Tibial nerve (tissue), 4 donors: ENCODE measurements around the gene ATP5MC2.

Source experiments
- CTCF ChIP-seq, 5 experiments: fragments of 200-600 bp in 3 of 5; fragments of 450-650 bp in 2 of 5; sonication (generic) in 3 of 5; IDR thresholded peaks; one replicate each; pipeline ENCODE4 v1.5.1; 2016 to 2019; ENCODE audit warnings: antibody characterized with exemption in 5 of 5, mild to moderate bottlenecking in 3 of 5, moderate library complexity in 2 of 5
- EP300 ChIP-seq, 2 donors: sonication (generic); formaldehyde crosslinking; IDR thresholded peaks; one replicate each; pipeline ENCODE4 v1.6.1; 2017; ENCODE audit warnings: antibody characterized with exemption in 2 of 2, mild to moderate bottlenecking in 1 of 2

- TF ChIP-seq CTCF (IDR thresholded peaks at IDR 0.05) (no peak), EP300 (IDR thresholded peaks at IDR 0.05) (no peak)
These were observed 31.8 kb downstream of the ATP5MC2 start for GRCh38 chr12:53644133-53644532.
